Measurements from ENCODE around the gene SPRR4. TPM values are rescaled to one million over a fixed set of nuclear protein-coding genes. Genes with fewer than 3 reads are reported as not detected.

Gene SPRR4
- total RNA-seq, 1 experiment from 2014 or later: not detected

DNA sequence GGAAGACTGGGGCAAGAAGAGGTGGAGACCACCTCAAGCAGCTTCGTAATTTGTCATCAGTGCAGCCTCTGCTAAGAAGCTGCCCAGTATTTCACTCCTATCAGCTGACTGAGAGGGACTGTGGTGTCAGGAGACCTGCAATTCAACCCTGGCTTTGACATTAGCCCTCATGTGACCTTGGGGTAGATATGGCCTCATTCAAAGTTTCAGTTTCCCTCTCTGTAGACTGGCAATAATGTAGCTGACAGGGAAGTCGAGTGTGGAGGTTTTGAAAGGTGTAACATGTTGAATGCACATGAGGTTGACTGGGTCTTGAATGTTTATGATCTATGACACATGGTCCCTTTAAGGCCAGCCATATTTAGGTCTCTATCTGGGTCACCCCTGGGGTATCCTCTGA lies 2.2 kb upstream of the SPRR4 start:
- Histone ChIP-seq H3K79me2 (ENCODE audit: low read length) (no peaks in the 10 kb centered on the region), H3F3A (ENCODE audit: low read length, unreplicated experiment) (no peaks in the 10 kb centered on the region), H3K27ac (ENCODE audit: low read length) (no peak overlapping the region), H4K20me1 (ENCODE audit: low read length) (no peaks in the 10 kb centered on the region), H3K9ac (ENCODE audit: low read length) (no peak overlapping the region), H3K4me2 (ENCODE audit: low read length) (no peak overlapping the region), H3K9me2 (replicated peaks; ENCODE audit: low read length) (no peaks in the 10 kb centered on the region), H3K9me3 (ENCODE audit: low read length) (peaks cover 4% of the 10 kb centered on the region; the same call in 1 of the 2 replicates), H3K36me3 (ENCODE audit: low read depth, low read length) (no peaks in the 10 kb centered on the region), H3K4me3 (ENCODE audit: low read length) (no peak overlapping the region), H2AFZ (ENCODE audit: low read length) (no peak overlapping the region), H3K27me3 (ENCODE audit: low read length) (peaks cover 36% of the 10 kb centered on the region), H3K4me1 (ENCODE audit: insufficient read depth, low read length) (peaks cover 9% of the 10 kb centered on the region; the same call in 1 of the 2 replicates)
- BruUV-seq (replicated peaks): no TSS peak
- no peak for ATAC-seq
- POLR2A ChIA-PET (ENCODE audit: unreplicated experiment): no interaction called here
- TF ChIP-seq, protein P1, sequence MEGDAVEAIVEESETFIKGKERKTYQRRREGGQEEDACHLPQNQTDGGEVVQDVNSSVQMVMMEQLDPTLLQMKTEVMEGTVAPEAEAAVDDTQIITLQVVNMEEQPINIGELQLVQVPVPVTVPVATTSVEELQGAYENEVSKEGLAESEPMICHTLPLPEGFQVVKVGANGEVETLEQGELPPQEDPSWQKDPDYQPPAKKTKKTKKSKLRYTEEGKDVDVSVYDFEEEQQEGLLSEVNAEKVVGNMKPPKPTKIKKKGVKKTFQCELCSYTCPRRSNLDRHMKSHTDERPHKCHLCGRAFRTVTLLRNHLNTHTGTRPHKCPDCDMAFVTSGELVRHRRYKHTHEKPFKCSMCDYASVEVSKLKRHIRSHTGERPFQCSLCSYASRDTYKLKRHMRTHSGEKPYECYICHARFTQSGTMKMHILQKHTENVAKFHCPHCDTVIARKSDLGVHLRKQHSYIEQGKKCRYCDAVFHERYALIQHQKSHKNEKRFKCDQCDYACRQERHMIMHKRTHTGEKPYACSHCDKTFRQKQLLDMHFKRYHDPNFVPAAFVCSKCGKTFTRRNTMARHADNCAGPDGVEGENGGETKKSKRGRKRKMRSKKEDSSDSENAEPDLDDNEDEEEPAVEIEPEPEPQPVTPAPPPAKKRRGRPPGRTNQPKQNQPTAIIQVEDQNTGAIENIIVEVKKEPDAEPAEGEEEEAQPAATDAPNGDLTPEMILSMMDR (conservative IDR thresholded peaks at IDR 0.05; ENCODE audit: low read depth, low read length): no peak
- TF ChIP-seq EZH2phosphoT487 (IDR thresholded peaks at IDR 0.05; ENCODE audit: borderline replicate concordance, low read length): no peak
- no peak for DNase-seq
- intact Hi-C loops (cut with micrococcal nuclease): no loop called here
- CTCF ChIA-PET: no interaction called here

DNA sequence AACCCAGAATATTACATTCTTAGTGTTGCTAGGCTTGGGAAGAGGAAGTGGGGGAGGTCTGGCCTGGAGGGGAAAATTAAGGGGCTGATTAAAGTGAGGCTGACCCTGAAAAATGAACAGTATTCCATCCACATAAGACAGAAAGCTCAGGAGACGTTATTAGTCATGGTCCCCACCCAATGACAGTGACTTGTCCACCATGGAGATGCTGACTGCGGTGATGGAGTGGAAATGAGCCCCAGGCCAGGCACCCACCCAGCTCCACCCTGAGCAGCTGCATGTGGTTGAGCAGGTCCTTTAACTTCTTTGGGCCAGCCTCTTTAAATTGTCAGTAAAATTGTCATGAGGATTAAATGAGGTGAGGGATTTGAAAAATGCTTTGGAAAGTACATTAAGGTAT lies 1.4 kb upstream of the SPRR4 start:
- H3K4me2 ChIP-seq (ENCODE audit: low read length): no peak overlapping the region
- intact Hi-C loops (cut with micrococcal nuclease): no loop called here
- no peaks in the 10 kb centered on the region for H4K20me1 ChIP-seq (ENCODE audit: low read length)
- H3K36me3 ChIP-seq (ENCODE audit: low read depth, low read length): no peaks in the 10 kb centered on the region
- no peak for DNase-seq
- H3K4me3 ChIP-seq (ENCODE audit: low read length): no peak overlapping the region
- H2AFZ ChIP-seq (ENCODE audit: low read length): no peak overlapping the region
- no peaks in the 10 kb centered on the region for H3K9me2 ChIP-seq (replicated peaks; ENCODE audit: low read length)
- no peak overlapping the region for H3K27ac ChIP-seq (ENCODE audit: low read length)
- CTCF ChIA-PET: no interaction called here
- TF ChIP-seq, protein P1 (conservative IDR thresholded peaks at IDR 0.05; ENCODE audit: low read depth, low read length): no peak
- TF ChIP-seq EZH2 (IDR thresholded peaks at IDR 0.05; ENCODE audit: low read length, unreplicated experiment) (no peak), EZH2phosphoT487 (IDR thresholded peaks at IDR 0.05; ENCODE audit: borderline replicate concordance, low read length) (no peak)
- peaks cover 4% of the 10 kb centered on the region; the same call in 1 of the 2 replicates for H3K9me3 ChIP-seq (ENCODE audit: low read length)
- no peaks in the 10 kb centered on the region for H3F3A ChIP-seq (ENCODE audit: low read length, unreplicated experiment)
- no peak overlapping the region for H3K9ac ChIP-seq (ENCODE audit: low read length)
- POLR2A ChIA-PET (ENCODE audit: unreplicated experiment): no interaction called here
- no peaks in the 10 kb centered on the region for H3K79me2 ChIP-seq (ENCODE audit: low read length)
- peaks cover 40% of the 10 kb centered on the region for H3K27me3 ChIP-seq (ENCODE audit: low read length)
- no peak for ATAC-seq
- peaks cover 9% of the 10 kb centered on the region; the same call in 1 of the 2 replicates for H3K4me1 ChIP-seq (ENCODE audit: insufficient read depth, low read length)
- no TSS peak for BruUV-seq (replicated peaks)

DNA sequence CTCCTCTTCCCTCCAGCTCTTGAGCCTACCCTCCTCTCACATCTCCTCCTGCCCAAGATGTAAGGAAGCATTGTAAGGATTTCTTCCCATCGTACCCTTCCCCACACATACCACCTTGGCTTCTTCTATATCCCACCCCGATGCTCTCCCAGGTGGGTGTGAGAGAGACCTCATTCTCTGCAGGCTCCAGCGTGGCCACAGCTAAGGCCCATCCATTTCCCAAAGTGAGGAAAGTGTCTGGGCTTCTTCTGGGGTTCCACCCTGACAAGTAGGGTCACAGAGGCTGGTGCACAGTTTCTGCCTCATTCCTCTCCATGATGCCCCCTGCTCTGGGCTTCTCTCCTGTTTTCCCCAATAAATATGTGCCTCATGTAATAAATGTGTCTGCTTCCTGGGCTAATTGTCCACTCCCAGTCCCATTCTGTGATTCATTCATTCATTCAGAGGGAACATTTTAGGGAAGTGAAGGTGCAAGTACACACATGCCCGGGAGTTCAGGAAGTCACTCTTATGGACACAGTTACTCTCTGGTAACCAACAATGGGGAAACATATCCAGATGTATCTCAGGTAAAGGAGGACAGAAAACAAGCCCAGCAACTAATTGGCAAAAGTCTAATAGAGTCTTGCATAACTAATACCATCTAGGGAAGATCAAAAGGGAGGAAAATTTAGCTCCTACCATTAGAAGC lies 1.9 kb downstream of the SPRR4 start:
- no peaks in the 10 kb centered on the region for H3K9me2 ChIP-seq (replicated peaks; ENCODE audit: low read length)
- peaks cover 4% of the 10 kb centered on the region; the same call in 1 of the 2 replicates for H3K9me3 ChIP-seq (ENCODE audit: low read length)
- H3K36me3 ChIP-seq (ENCODE audit: low read depth, low read length): no peaks in the 10 kb centered on the region
- no peak overlapping the region for H3K9ac ChIP-seq (ENCODE audit: low read length)
- ChIA-PET CTCF (no interaction called here), POLR2A (ENCODE audit: unreplicated experiment) (no interaction called here)
- no peaks in the 10 kb centered on the region for H4K20me1 ChIP-seq (ENCODE audit: low read length)
- TF ChIP-seq, protein P1 (conservative IDR thresholded peaks at IDR 0.05; ENCODE audit: low read depth, low read length): no peak
- no peak for TF ChIP-seq EZH2phosphoT487 (IDR thresholded peaks at IDR 0.05; ENCODE audit: borderline replicate concordance, low read length)
- no peak for TF ChIP-seq EZH2 (IDR thresholded peaks at IDR 0.05; ENCODE audit: low read length, unreplicated experiment)
- no TSS peak for BruUV-seq (replicated peaks)
- DNase-seq (no peak), ATAC-seq (no peak)
- H3K4me3 ChIP-seq (ENCODE audit: low read length): no peak overlapping the region
- peaks cover 3% of the 10 kb centered on the region; the same call in 1 of the 2 replicates for H3K4me1 ChIP-seq (ENCODE audit: insufficient read depth, low read length)
- no peaks in the 10 kb centered on the region for H3F3A ChIP-seq (ENCODE audit: low read length, unreplicated experiment)
- H3K4me2 ChIP-seq (ENCODE audit: low read length): no peak overlapping the region
- no peaks in the 10 kb centered on the region for H3K79me2 ChIP-seq (ENCODE audit: low read length)
- H2AFZ ChIP-seq (ENCODE audit: low read length): no peak overlapping the region
- no peak overlapping the region for H3K27ac ChIP-seq (ENCODE audit: low read length)
- intact Hi-C loops (cut with micrococcal nuclease): no loop called here
- H3K27me3 ChIP-seq (ENCODE audit: low read length): peaks cover 41% of the 10 kb centered on the region

Measured in PC-3 (cell line).